SK-N-SH (cell line): ENCODE data around the gene TBCC.

Experiments
- CTCF ChIP-seq: fragments of 200-600 bp; sonication (generic); IDR thresholded peaks from 2 replicates; pipeline ENCODE4 v1.6.1; 2017; ENCODE audit warnings: antibody characterized with exemption, mild to moderate bottlenecking, moderate library complexity
- FOXJ3 ChIP-seq: sonication (generic); formaldehyde crosslinking; IDR thresholded peaks from 2 replicates; pipeline ENCODE4 v1.5.1; 2020; ENCODE audit warnings: mild to moderate bottlenecking, missing genetic modification reagents
- MAX ChIP-seq: IDR thresholded peaks from 2 replicates; pipeline ENCODE4 v1.4.0; 2012; ENCODE audit warnings: low read depth
- REST ChIP-seq: IDR thresholded peaks from 2 replicates; pipeline ENCODE4 v1.6.1; 2012; ENCODE audit warnings: mild to moderate bottlenecking, low read depth, low read length, moderate library complexity
- SIN3A ChIP-seq: IDR thresholded peaks from 2 replicates; pipeline ENCODE4 v1.6.1; 2012; ENCODE audit warnings: low read depth, mild to moderate bottlenecking, low read length, moderate library complexity, borderline replicate concordance
- USF2 ChIP-seq: fragments of 150-350 bp; IDR thresholded peaks from 2 replicates; pipeline ENCODE4 v1.6.1; 2017; ENCODE audit warnings: antibody characterized with exemption, low read length, low read depth, borderline replicate concordance

GRCh38 chr6:42727087-42727611, 18.8 kb downstream of the TBCC start:
- TF ChIP-seq CTCF = no peak
- no peak for TF ChIP-seq SIN3A
- no peak for TF ChIP-seq USF2
- TF ChIP-seq MAX = no peak
- TF ChIP-seq FOXJ3 (CRISPR knock-in tag) = no peak
- no peak for TF ChIP-seq REST
